ENCODE measurements around the gene SEC14L3.

The SEC14L3 gene

GRCh38 chr22:30414525-30415047, 57.2 kb downstream of the SEC14L3 start:
- H3K4me3 ChIP-seq (ENCODE audit: low read depth, low read length) = no peak overlapping the region
- in situ Hi-C loops (cut with HindIII; ENCODE audit: low sequenced_read_pairs) = no loop called here
- DNase-seq (ENCODE audit: low read depth, low spot score) = no peak
- no peak for TF ChIP-seq CTCF (IDR thresholded peaks at IDR 0.05; ENCODE audit: low read depth, low read length)

- DNase-seq (ENCODE audit: low read depth, low spot score) = no peak
- H3K4me3 ChIP-seq (ENCODE audit: low read depth, low read length) = no peak overlapping the region
- in situ Hi-C loops (cut with HindIII; ENCODE audit: low sequenced_read_pairs) = no loop called here
- no peak for TF ChIP-seq CTCF (IDR thresholded peaks at IDR 0.05; ENCODE audit: low read depth, low read length)
Observed at GRCh38 chr22:30413745-30414524, 57.9 kb downstream of the SEC14L3 start.

- in situ Hi-C loops (cut with HindIII; ENCODE audit: low sequenced_read_pairs) = no loop called here
- H3K4me3 ChIP-seq (ENCODE audit: low read depth, low read length) = no peak overlapping the region
- DNase-seq (ENCODE audit: low read depth, low spot score) = no peak
- TF ChIP-seq CTCF (IDR thresholded peaks at IDR 0.05; ENCODE audit: low read depth, low read length) = no peak
Observed at GRCh38 chr22:30413001-30413400, 58.8 kb downstream of the SEC14L3 start.

- TF ChIP-seq CTCF (IDR thresholded peaks at IDR 0.05; ENCODE audit: low read depth, low read length) = no peak
- in situ Hi-C loops (cut with HindIII; ENCODE audit: low sequenced_read_pairs) = no loop called here
- no peak overlapping the region for H3K4me3 ChIP-seq (ENCODE audit: low read depth, low read length)
- no peak for DNase-seq (ENCODE audit: low read depth, low spot score)
Observed at GRCh38 chr22:30411780-30412179, 60.0 kb downstream of the SEC14L3 start.
